GM10266 (cell line): ENCODE measurements around the gene UBE4B.
"Not testable (repeated sequence)": the region's sequence is repeated elsewhere in the genome, so short reads cannot be mapped to it uniquely, and the experiment has no call there.

Experiments used
- DNase-seq: peaks from one replicate; pipeline ENCODE4 v3.0.0; 2012; ENCODE audit errors: extremely low spot score
- TF ChIP-seq, protein P1 (sequence below): IDR thresholded peaks from 2 replicates; pipeline ENCODE4 v1.5.1; 2012; ENCODE audit warnings: mild to moderate bottlenecking, low read depth; ENCODE audit not compliant: control insufficient read depth, insufficient read depth; ENCODE audit errors: missing control alignments

UBE4B gene

GRCh38 chr1:10196976-10197375, 164.2 kb downstream of the UBE4B start:
- DNase-seq: no peak
- TF ChIP-seq, protein P1, sequence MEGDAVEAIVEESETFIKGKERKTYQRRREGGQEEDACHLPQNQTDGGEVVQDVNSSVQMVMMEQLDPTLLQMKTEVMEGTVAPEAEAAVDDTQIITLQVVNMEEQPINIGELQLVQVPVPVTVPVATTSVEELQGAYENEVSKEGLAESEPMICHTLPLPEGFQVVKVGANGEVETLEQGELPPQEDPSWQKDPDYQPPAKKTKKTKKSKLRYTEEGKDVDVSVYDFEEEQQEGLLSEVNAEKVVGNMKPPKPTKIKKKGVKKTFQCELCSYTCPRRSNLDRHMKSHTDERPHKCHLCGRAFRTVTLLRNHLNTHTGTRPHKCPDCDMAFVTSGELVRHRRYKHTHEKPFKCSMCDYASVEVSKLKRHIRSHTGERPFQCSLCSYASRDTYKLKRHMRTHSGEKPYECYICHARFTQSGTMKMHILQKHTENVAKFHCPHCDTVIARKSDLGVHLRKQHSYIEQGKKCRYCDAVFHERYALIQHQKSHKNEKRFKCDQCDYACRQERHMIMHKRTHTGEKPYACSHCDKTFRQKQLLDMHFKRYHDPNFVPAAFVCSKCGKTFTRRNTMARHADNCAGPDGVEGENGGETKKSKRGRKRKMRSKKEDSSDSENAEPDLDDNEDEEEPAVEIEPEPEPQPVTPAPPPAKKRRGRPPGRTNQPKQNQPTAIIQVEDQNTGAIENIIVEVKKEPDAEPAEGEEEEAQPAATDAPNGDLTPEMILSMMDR: no peak

DNA sequence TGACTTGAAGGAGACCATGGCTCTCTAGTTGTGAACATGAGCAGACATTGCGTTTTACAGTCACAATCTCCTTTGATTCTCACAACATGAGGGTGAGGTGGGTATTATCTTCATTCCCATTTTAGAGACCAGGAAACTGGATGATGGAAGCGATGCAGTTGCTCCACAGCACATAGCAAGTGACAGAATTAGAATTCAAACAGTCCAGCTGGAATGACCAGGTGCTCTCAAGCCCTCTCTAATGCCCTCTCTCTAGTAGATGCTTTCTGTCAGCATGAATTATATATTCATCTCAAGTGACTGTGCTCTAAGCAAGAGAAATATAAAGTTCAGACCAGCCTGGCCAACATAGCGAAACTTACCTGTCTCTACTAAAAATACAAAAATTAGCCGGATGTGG, 167.9 kb downstream of the UBE4B start:
- TF ChIP-seq, protein P1: no peak
- DNase-seq: no peak

DNA sequence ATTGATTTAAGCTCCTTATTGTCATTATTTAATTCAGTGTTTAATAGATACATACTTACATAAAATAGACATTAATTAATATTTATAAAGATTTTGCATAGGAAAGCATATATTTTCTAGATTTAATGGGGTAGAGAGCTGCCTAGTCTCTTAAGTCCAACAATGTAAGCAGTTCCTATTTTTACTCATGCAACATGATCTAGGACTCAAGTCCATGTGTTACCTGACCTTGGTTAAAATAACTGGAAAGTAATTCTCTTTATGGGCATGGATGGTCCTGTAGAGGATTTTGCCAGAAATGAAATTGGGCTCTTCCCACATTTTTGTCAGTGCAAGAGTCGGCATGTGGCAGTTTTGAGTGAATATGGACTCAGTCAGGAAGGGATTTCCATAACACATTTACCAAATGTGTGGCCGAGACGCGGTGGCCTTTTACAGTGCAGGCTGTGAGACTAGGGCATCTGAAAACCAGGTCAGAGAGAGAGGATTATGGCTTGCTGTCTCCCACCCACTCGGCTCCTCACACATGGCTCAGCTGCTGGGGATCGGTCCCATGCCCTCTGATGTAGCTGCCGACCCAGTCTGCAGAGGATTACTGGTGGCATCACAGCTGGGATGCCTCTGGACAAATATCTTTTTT, 171.4 kb downstream of the UBE4B start:
- DNase-seq: no peak
- TF ChIP-seq, protein P1: no peak

- not testable (repeated sequence) for DNase-seq
These were observed 172.4 kb downstream of the UBE4B start for GRCh38 chr1:10205206-10205605.

DNA sequence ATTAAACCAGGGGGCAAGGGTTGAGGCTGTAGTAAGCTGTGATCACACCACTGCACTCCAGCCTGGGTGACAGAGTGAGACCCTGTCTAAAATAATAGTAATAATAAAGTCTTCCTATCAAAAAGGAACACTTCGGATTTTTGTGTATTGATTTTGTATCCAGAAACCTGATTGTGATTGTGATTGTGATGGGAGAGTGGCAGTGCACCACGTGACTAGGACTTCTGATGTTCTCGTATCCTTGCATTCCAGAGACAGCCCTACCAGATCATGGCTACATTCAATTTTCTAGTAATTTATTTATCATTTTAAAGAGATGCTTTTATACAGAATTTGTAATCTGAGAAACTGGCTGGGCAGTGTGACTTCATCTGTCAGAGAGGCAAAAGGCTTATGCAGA, 175.1 kb downstream of the UBE4B start:
- DNase-seq: no peak
- TF ChIP-seq, protein P1: no peak

- no peak for DNase-seq
- TF ChIP-seq, protein P1: no peak
These were observed 175.8 kb downstream of the UBE4B start for GRCh38 chr1:10208537-10208936.

- no peak for DNase-seq
- TF ChIP-seq, protein P1: no peak
These were observed 176.8 kb downstream of the UBE4B start for GRCh38 chr1:10209590-10209904.
